ENCODE data around the gene SRSF4. TPM values are rescaled to one million over a fixed set of nuclear protein-coding genes. Genes with fewer than 3 reads are reported as not detected.
A peak's percentile ranks its signal among the peaks of the same experiment; 100 is the strongest.

The SRSF4 gene
- total RNA-seq, 1 donor from 2014 or later, result 52.6 TPM

- Histone ChIP-seq H3K4me2 (ENCODE audit: low read length) (no peak overlapping the region), H3K36me3 (ENCODE audit: insufficient read depth, low read length) (peaks cover 34% of the 10 kb centered on the region), H3K4me3 (ENCODE audit: insufficient read depth, low read depth, low read length) (no peak overlapping the region), H3K4me1 (ENCODE audit: insufficient read depth, low read length) (peaks cover 7% of the 10 kb centered on the region), H3K27ac (ENCODE audit: low read depth, low read length) (no peak overlapping the region), H3K27me3 (ENCODE audit: insufficient read depth, low read length) (no peaks in the 10 kb centered on the region), H3K9me3 (ENCODE audit: insufficient read depth, low read depth, low read length) (no peaks in the 10 kb centered on the region), H3K79me2 (ENCODE audit: insufficient read depth, low read length) (peaks cover 100% of the 10 kb centered on the region), H4K20me1 (ENCODE audit: insufficient read depth, low read length) (peaks cover 92% of the 10 kb centered on the region), H3K9ac (ENCODE audit: low read length) (no peak overlapping the region), H2AFZ (ENCODE audit: low read depth, low read length) (no peak overlapping the region)
- Mint-ChIP-seq H3K9me3 (ENCODE audit: unreplicated experiment) (no peaks in the 10 kb centered on the region), H3K36me3 (ENCODE audit: low read depth, unreplicated experiment) (peaks cover 17% of the 10 kb centered on the region), H3K4me3 (ENCODE audit: unreplicated experiment) (no peak overlapping the region), H3K27ac (ENCODE audit: unreplicated experiment) (no peak overlapping the region), H3K4me1 (ENCODE audit: low read depth, unreplicated experiment) (peaks cover 16% of the 10 kb centered on the region), H3K27me3 (ENCODE audit: low read depth, unreplicated experiment) (no peaks in the 10 kb centered on the region)
- TF ChIP-seq CTCF (IDR thresholded peaks at IDR 0.05; ENCODE audit: insufficient read depth, low read depth, low read length) (no peak), EZH2 (IDR thresholded peaks at IDR 0.05; ENCODE audit: insufficient read depth, low read length) (no peak)
- FAIRE-seq (no peak), DNase-seq (ENCODE audit: low read depth) (no peak)
Measured at GRCh38 chr1:29164588-29164987, 17.1 kb downstream of the SRSF4 start.

- H3K27ac ChIP-seq (ENCODE audit: low read depth, low read length), result no peak overlapping the region
- TF ChIP-seq EZH2 (IDR thresholded peaks at IDR 0.05; ENCODE audit: insufficient read depth, low read length) (no peak), CTCF (IDR thresholded peaks at IDR 0.05; ENCODE audit: insufficient read depth, low read depth, low read length) (no peak)
- peaks cover 7% of the 10 kb centered on the region for H3K4me1 ChIP-seq (ENCODE audit: insufficient read depth, low read length)
- H3K36me3 ChIP-seq (ENCODE audit: insufficient read depth, low read length), result peaks cover 36% of the 10 kb centered on the region
- H3K4me2 ChIP-seq (ENCODE audit: low read length), result peak overlapping the region; percentile 1
- peak; percentile 29 for DNase-seq (ENCODE audit: low read depth)
- H3K9ac ChIP-seq (ENCODE audit: low read length), result no peak overlapping the region
- peaks cover 10% of the 10 kb centered on the region for H3K4me1 Mint-ChIP-seq (ENCODE audit: low read depth, unreplicated experiment)
- H3K36me3 Mint-ChIP-seq (ENCODE audit: low read depth, unreplicated experiment), result peaks cover 23% of the 10 kb centered on the region
- H3K27me3 Mint-ChIP-seq (ENCODE audit: low read depth, unreplicated experiment), result no peaks in the 10 kb centered on the region
- peaks cover 98% of the 10 kb centered on the region for H3K79me2 ChIP-seq (ENCODE audit: insufficient read depth, low read length)
- no peaks in the 10 kb centered on the region for H3K9me3 Mint-ChIP-seq (ENCODE audit: unreplicated experiment)
- H3K27me3 ChIP-seq (ENCODE audit: insufficient read depth, low read length), result no peaks in the 10 kb centered on the region
- no peak overlapping the region for H3K27ac Mint-ChIP-seq (ENCODE audit: unreplicated experiment)
- no peak for FAIRE-seq
- H3K9me3 ChIP-seq (ENCODE audit: insufficient read depth, low read depth, low read length), result no peaks in the 10 kb centered on the region
- H3K4me3 ChIP-seq (ENCODE audit: insufficient read depth, low read depth, low read length), result no peak overlapping the region
- H2AFZ ChIP-seq (ENCODE audit: low read depth, low read length), result no peak overlapping the region
- H4K20me1 ChIP-seq (ENCODE audit: insufficient read depth, low read length), result peaks cover 85% of the 10 kb centered on the region
- no peak overlapping the region for H3K4me3 Mint-ChIP-seq (ENCODE audit: unreplicated experiment)
Measured at GRCh38 chr1:29162476-29163138, 19.1 kb downstream of the SRSF4 start.

GRCh38 chr1:29162025-29162424, 19.7 kb downstream of the SRSF4 start:
- Mint-ChIP-seq H3K9me3 (ENCODE audit: unreplicated experiment) (no peaks in the 10 kb centered on the region), H3K27me3 (ENCODE audit: low read depth, unreplicated experiment) (no peaks in the 10 kb centered on the region), H3K36me3 (ENCODE audit: low read depth, unreplicated experiment) (peaks cover 23% of the 10 kb centered on the region), H3K4me1 (ENCODE audit: low read depth, unreplicated experiment) (peaks cover 10% of the 10 kb centered on the region), H3K4me3 (ENCODE audit: unreplicated experiment) (no peak overlapping the region), H3K27ac (ENCODE audit: unreplicated experiment) (no peak overlapping the region)
- Histone ChIP-seq H4K20me1 (ENCODE audit: insufficient read depth, low read length) (peaks cover 84% of the 10 kb centered on the region), H2AFZ (ENCODE audit: low read depth, low read length) (no peak overlapping the region), H3K27ac (ENCODE audit: low read depth, low read length) (no peak overlapping the region), H3K4me1 (ENCODE audit: insufficient read depth, low read length) (peaks cover 7% of the 10 kb centered on the region), H3K79me2 (ENCODE audit: insufficient read depth, low read length) (peaks cover 96% of the 10 kb centered on the region), H3K4me2 (ENCODE audit: low read length) (no peak overlapping the region), H3K9ac (ENCODE audit: low read length) (no peak overlapping the region), H3K4me3 (ENCODE audit: insufficient read depth, low read depth, low read length) (no peak overlapping the region), H3K36me3 (ENCODE audit: insufficient read depth, low read length) (peaks cover 39% of the 10 kb centered on the region), H3K9me3 (ENCODE audit: insufficient read depth, low read depth, low read length) (no peaks in the 10 kb centered on the region), H3K27me3 (ENCODE audit: insufficient read depth, low read length) (no peaks in the 10 kb centered on the region)
- FAIRE-seq, result no peak
- no peak for DNase-seq (ENCODE audit: low read depth)
- TF ChIP-seq CTCF (IDR thresholded peaks at IDR 0.05; ENCODE audit: insufficient read depth, low read depth, low read length), result no peak
- TF ChIP-seq EZH2 (IDR thresholded peaks at IDR 0.05; ENCODE audit: insufficient read depth, low read length), result no peak
